IMR-90 (cell line): ENCODE results near the gene TYSND1. TPM values are rescaled to one million over a fixed set of nuclear protein-coding genes. Genes with fewer than 3 reads are reported as not detected.

Experiments
- ATAC-seq: fragments of 200-7000 bp; cut with Tn5 transposase; 2 replicates; pipeline ENCODE4 v1.9.1; 2020; ENCODE audit warnings: low read depth, mild to moderate bottlenecking, moderate library complexity
- BruUV-seq: library from RNA; stranded (reverse); fragments of 400-500 nt; replicated peaks from 2 replicates; lab custom pipeline; 2021; lab: Mats Ljungman, UMichigan
- CTCF ChIA-PET: fragments of 300-600 bp; formaldehyde crosslinking; extraction: SDS; loops from one replicate; lab custom pipeline; 2021; ENCODE audit warnings: antibody characterized with exemption; lab: Yijun Ruan, JAX
- POLR2A ChIA-PET: fragments of 300-600 bp; sonication (Branson Sonifier 250); formaldehyde crosslinking; loops from one replicate; lab custom pipeline; 2022; ENCODE audit warnings: antibody characterized with exemption; ENCODE audit not compliant: unreplicated experiment; lab: Charles Lee
- DNase-seq: peaks from one replicate; pipeline ENCODE4 v3.0.0; 2013
- H2AFZ ChIP-seq: replicated peaks from 2 replicates; pipeline ENCODE3; 2013; ENCODE audit warnings: low read length, mild to moderate bottlenecking; ENCODE audit not compliant: poor library complexity
- H2AK5ac ChIP-seq: 2 replicates; pipeline ENCODE4 v1.6.1; 2013; ENCODE audit warnings: low read depth, low read length, inconsistent platforms
- H2AK9ac ChIP-seq: replicated peaks from 2 replicates; pipeline ENCODE3; 2013; ENCODE audit warnings: mild to moderate bottlenecking, low read depth, low read length, moderate library complexity; ENCODE audit not compliant: poor library complexity
- H2BK120ac ChIP-seq: 2 replicates; pipeline ENCODE4 v1.6.1; 2013; ENCODE audit warnings: low read depth, low read length, inconsistent platforms
- H2BK15ac ChIP-seq: 3 replicates; pipeline ENCODE4 v1.6.1; 2013; ENCODE audit warnings: low read depth, low read length, inconsistent platforms
- H2BK20ac ChIP-seq: 2 replicates; pipeline ENCODE4 v1.6.1; 2013; ENCODE audit warnings: low read depth, mild to moderate bottlenecking, inconsistent platforms, low read length, moderate library complexity
- H2BK5ac ChIP-seq: 2 replicates; pipeline ENCODE4 v1.6.1; 2013; ENCODE audit warnings: mild to moderate bottlenecking, low read depth, low read length, inconsistent platforms; ENCODE audit not compliant: poor library complexity, severe bottlenecking
- H3K14ac ChIP-seq: replicated peaks from 2 replicates; pipeline ENCODE4 v1.6.1; 2013; ENCODE audit warnings: low read depth, low read length, inconsistent platforms
- H3K18ac ChIP-seq: 2 replicates; pipeline ENCODE4 v1.6.1; 2013; ENCODE audit warnings: low read depth, low read length, control low read depth
- H3K23ac ChIP-seq: 2 replicates; pipeline ENCODE4 v1.6.1; 2013; ENCODE audit warnings: low read depth, low read length, inconsistent platforms
- H3K27ac ChIP-seq: 2 replicates; pipeline ENCODE4 v1.5.1; 2013; ENCODE audit warnings: mild to moderate bottlenecking, control low read depth, low read length; ENCODE audit not compliant: insufficient read depth
- H3K27me3 ChIP-seq: 2 replicates; pipeline ENCODE4 v1.6.1; 2013; ENCODE audit warnings: low read length; ENCODE audit not compliant: control insufficient read depth, insufficient read depth
- H3K36me3 ChIP-seq: 2 replicates; pipeline ENCODE4 v1.6.1; 2013; ENCODE audit warnings: low read length, mixed read lengths; ENCODE audit not compliant: control insufficient read depth, insufficient read depth
- H3K4ac ChIP-seq: 2 replicates; pipeline ENCODE4 v1.6.1; 2013; ENCODE audit warnings: low read depth, low read length, inconsistent platforms
- H3K4me1 ChIP-seq: 2 replicates; pipeline ENCODE4 v1.6.1; 2013; ENCODE audit warnings: low read length, mixed read lengths; ENCODE audit not compliant: control insufficient read depth, insufficient read depth
- H3K4me2 ChIP-seq: 2 replicates; pipeline ENCODE4 v1.6.1; 2013; ENCODE audit warnings: low read depth, mild to moderate bottlenecking, control low read depth, low read length, moderate library complexity
- H3K4me3 ChIP-seq: 2 replicates; pipeline ENCODE4 v1.5.1; 2013; ENCODE audit warnings: low read depth, mild to moderate bottlenecking, control low read depth, low read length, moderate library complexity; ENCODE audit not compliant: insufficient read depth
- H3K56ac ChIP-seq: 2 replicates; pipeline ENCODE4 v1.6.1; 2013; ENCODE audit warnings: low read length, inconsistent platforms; ENCODE audit not compliant: insufficient read depth; ENCODE audit errors: extremely low read depth
- H3K79me1 ChIP-seq, 2 experiments: 2 replicates each; pipeline ENCODE4 v1.6.1; 2013; ENCODE audit warnings: low read length in 2 of 2, inconsistent platforms in 1 of 2, low read depth in 1 of 2
- H3K9ac ChIP-seq: 2 replicates; pipeline ENCODE4 v1.6.1; 2013; ENCODE audit warnings: low read depth, low read length, control low read depth
- H3K9me1 ChIP-seq: 2 replicates; pipeline ENCODE4 v1.6.1; 2013; ENCODE audit warnings: low read length, inconsistent platforms; ENCODE audit not compliant: insufficient read depth
- H3K9me3 ChIP-seq: 2 replicates; pipeline ENCODE4 v1.6.1; 2013; ENCODE audit warnings: low read length; ENCODE audit not compliant: control insufficient read depth, insufficient read depth
- H4K20me1 ChIP-seq: 2 replicates; pipeline ENCODE4 v1.6.1; 2013; ENCODE audit warnings: low read length, inconsistent platforms; ENCODE audit not compliant: insufficient read depth
- H4K5ac ChIP-seq: 2 replicates; pipeline ENCODE4 v1.6.1; 2013; ENCODE audit warnings: mild to moderate bottlenecking, low read depth, low read length, control low read depth
- H4K8ac ChIP-seq, 2 experiments: 2 replicates each; pipeline ENCODE4 v1.6.1; 2013; ENCODE audit warnings: low read depth in 2 of 2, low read length in 2 of 2, control low read depth in 1 of 2, inconsistent platforms in 1 of 2
- H4K91ac ChIP-seq: 2 replicates; pipeline ENCODE4 v1.6.1; 2013; ENCODE audit warnings: low read depth, low read length, inconsistent platforms; ENCODE audit not compliant: insufficient read depth
- MAZ ChIP-seq: IDR thresholded peaks from 2 replicates; pipeline ENCODE4 v1.6.1; 2012; ENCODE audit warnings: low read depth, mild to moderate bottlenecking, low read length, improper control_type of control experiment, moderate library complexity, borderline replicate concordance
- RAD21 ChIP-seq: IDR thresholded peaks from 2 replicates; pipeline ENCODE4 v1.6.1; 2012; ENCODE audit warnings: low read length, improper control_type of control experiment
- WGBS, 2 experiments: methylation state at CpG; one replicate each; pipeline versions ENCODE4 v1.1.5 to v1.1.7; 2013; ENCODE audit warnings: missing lambda C conversion rate in 2 of 2; ENCODE audit not compliant: insufficient read length in 1 of 2; ENCODE audit errors: extremely low coverage in 2 of 2; 5-methylcytosine and 5-hydroxymethylcytosine counted together
- dilution Hi-C: fragments of 300-500 bp; cut with HindIII; formaldehyde crosslinking; loops from one replicate; pipeline ENCODE4 v1.14.3; 2018; ENCODE audit warnings: low sequenced_read_pairs; ENCODE audit not compliant: unreplicated experiment
- in situ Hi-C: fragments of 300-500 bp; cut with MboI; formaldehyde crosslinking; loops from 3 replicates; pipeline ENCODE4 v1.14.3; 2019; ENCODE audit warnings: low sequenced_read_pairs, inconsistent platforms, mixed read lengths
- intact Hi-C: fragments of 100-400 bp; cut with micrococcal nuclease; formaldehyde crosslinking; loops from 2 replicates; pipeline ENCODE4 v1.10.0; 2022
- polyA plus RNA-seq, 3 experiments: library from polyadenylated mRNA; depleted of rRNA; stranded (reverse); fragments of >200 nt; gene quantifications; 2 replicates each; pipeline ENCODE4 v1.2.3, GENCODE V29; 2012; ENCODE audit warnings: low replicate concordance in 1 of 3
- total RNA-seq: library from RNA; depleted of rRNA; stranded (reverse); fragments of >200 nt; gene quantifications from 2 replicates; pipeline ENCODE4 v1.2.3, GENCODE V29; 2012

The TYSND1 gene
- total and polyA plus RNA-seq, 2 of the 4 experiments (the other 2 are of a cell fraction): 2.9 to 4.1 TPM

- no peaks in the 10 kb centered on the region for H4K20me1 ChIP-seq
- H2BK120ac ChIP-seq: no peak overlapping the region
- no peak overlapping the region for H3K4ac ChIP-seq
- H3K4me1 ChIP-seq: no peaks in the 10 kb centered on the region
- ATAC-seq: no peak
- ChIA-PET POLR2A (no interaction called here), CTCF (no interaction called here)
- H3K18ac ChIP-seq: no peak overlapping the region
- H2BK5ac ChIP-seq: no peak overlapping the region
- no peaks in the 10 kb centered on the region for H3K79me1 ChIP-seq
- TF ChIP-seq RAD21: no peak
- TF ChIP-seq MAZ: no peak
- in situ Hi-C loops: no loop called here
- no peak overlapping the region for H3K56ac ChIP-seq
- H4K91ac ChIP-seq: no peak overlapping the region
- peaks cover 29% of the 10 kb centered on the region for H3K36me3 ChIP-seq
- dilution Hi-C loops: no loop called here
- no peak overlapping the region for H3K23ac ChIP-seq
- H2AFZ ChIP-seq: no peak overlapping the region
- H2AK5ac ChIP-seq: no peak overlapping the region
- H3K9ac ChIP-seq: no peak overlapping the region
- WGBS, 2 experiments: no CpG with 5 or more reads among the region's 3 CpGs
- no peak overlapping the region for H4K5ac ChIP-seq
- H3K4me2 ChIP-seq: no peak overlapping the region
- H3K14ac ChIP-seq: no peak overlapping the region
- H3K27me3 ChIP-seq: no peaks in the 10 kb centered on the region
- H2AK9ac ChIP-seq: no peak overlapping the region
- H2BK20ac ChIP-seq: no peak overlapping the region
- H3K27ac ChIP-seq: no peak overlapping the region
- DNase-seq: no peak
- BruUV-seq: no TSS peak
- H4K8ac ChIP-seq: no peak overlapping the region
- no peaks in the 10 kb centered on the region for H3K9me3 ChIP-seq
- no peak overlapping the region for H2BK15ac ChIP-seq
- H3K4me3 ChIP-seq: no peak overlapping the region
- peaks cover 10% of the 10 kb centered on the region; the same call in 1 of the 2 replicates for H3K9me1 ChIP-seq
- intact Hi-C loops: no loop called here
Observed at GRCh38 chr10:70098271-70098670, 48.2 kb downstream of the TYSND1 start.
